ENCODE data around the gene ESRRG.

Gene ESRRG

GRCh38 chr1:216499581-216500272 lies 223.5 kb downstream of the ESRRG start:
- DNase-seq: no peak

GRCh38 chr1:216498277-216498676 lies 225.0 kb downstream of the ESRRG start:
- DNase-seq: no peak

GRCh38 chr1:216485042-216485441 lies 238.2 kb downstream of the ESRRG start:
- DNase-seq: no peak

- DNase-seq: no peak
Observed at GRCh38 chr1:216483672-216484401, 239.4 kb downstream of the ESRRG start.

GRCh38 chr1:216482620-216483019 lies 240.6 kb downstream of the ESRRG start:
- no peak for DNase-seq

GRCh38 chr1:216478238-216478637 lies 245.0 kb downstream of the ESRRG start:
- no peak for DNase-seq

- no peak for DNase-seq
Observed at GRCh38 chr1:216476341-216476740, 246.9 kb downstream of the ESRRG start.

GRCh38 chr1:216475659-216476276 lies 247.5 kb downstream of the ESRRG start:
- DNase-seq: no peak

GRCh38 chr1:216466162-216466801 lies 256.9 kb downstream of the ESRRG start:
- no peak for DNase-seq

- DNase-seq: no peak
Observed at GRCh38 chr1:216464489-216464888, 258.7 kb downstream of the ESRRG start.

GRCh38 chr1:216462066-216462775 lies 261.0 kb downstream of the ESRRG start:
- no peak for DNase-seq

GRCh38 chr1:216461466-216461865 lies 261.8 kb downstream of the ESRRG start:
- DNase-seq: no peak

- DNase-seq: no peak
Observed at GRCh38 chr1:216459651-216460207, 263.5 kb downstream of the ESRRG start.

- no peak for DNase-seq
Observed at GRCh38 chr1:216458812-216459211, 264.4 kb downstream of the ESRRG start.

GRCh38 chr1:216457356-216457755 lies 265.9 kb downstream of the ESRRG start:
- no peak for DNase-seq

- DNase-seq: no peak
Observed at GRCh38 chr1:216456682-216457081, 266.5 kb downstream of the ESRRG start.

- no peak for DNase-seq
Observed at GRCh38 chr1:216453777-216454176, 269.5 kb downstream of the ESRRG start.

All from NCI-H1436 treated with DMSO at 0.1 percent for 48 hours (cell line).